Globus pallidus (tissue), 1 donor: ENCODE measurements around the gene KRTAP6-3.

ENCODE experiments used
- DNase-seq: peaks from one replicate; pipeline ENCODE4 v3.0.0-alpha.2; 2015; ENCODE audit warnings: low spot score

KRTAP6-3 gene

GRCh38 chr21:30625449-30626165 is 33.4 kb downstream of the KRTAP6-3 start:
- DNase-seq = no peak

GRCh38 chr21:30628109-30628508 is 35.9 kb downstream of the KRTAP6-3 start:
- DNase-seq = no peak

- no peak for DNase-seq
Measured at GRCh38 chr21:30629200-30629599, 37.0 kb downstream of the KRTAP6-3 start.

- DNase-seq = no peak
Measured at GRCh38 chr21:30634906-30635305, 42.7 kb downstream of the KRTAP6-3 start, which contains the start of gene KRTAP20-2. KRTAP20-2 (plus strand) TSS chr21:30635206; CDS start chr21:30635264, 58 bp downstream.

GRCh38 chr21:30638686-30639085 is 46.4 kb downstream of the KRTAP6-3 start:
- DNase-seq = no peak

GRCh38 chr21:30642564-30642963 is 50.3 kb downstream of the KRTAP6-3 start, which contains the start of gene KRTAP20-3:
KRTAP20-3 (plus strand) TSS chr21:30642864.
- DNase-seq = no peak
